GM11168 (cell line): ENCODE results near the gene RAF1.
"Not testable (repeated sequence)": the region's sequence is repeated elsewhere in the genome, so short reads cannot be mapped to it uniquely, and the experiment has no call there.

ENCODE experiments used
- in situ Hi-C: fragments of 300-500 bp; cut with MboI; formaldehyde crosslinking; loops from one replicate; pipeline ENCODE4 v1.12.0; 2022; ENCODE audit warnings: low sequenced_read_pairs; ENCODE audit not compliant: unreplicated experiment

Gene RAF1

GRCh38 chr3:12679468-12679867 lies 15.6 kb upstream of the RAF1 start:
- in situ Hi-C loops: no loop called here

GRCh38 chr3:12677616-12678015 lies 13.7 kb upstream of the RAF1 start:
- in situ Hi-C loops: no loop called here

- in situ Hi-C loops: no loop called here
Observed at GRCh38 chr3:12675115-12675810, 11.3 kb upstream of the RAF1 start.

- in situ Hi-C loops: not testable (repeated sequence)
Observed at GRCh38 chr3:12673956-12674736, 10.2 kb upstream of the RAF1 start.

GRCh38 chr3:12671120-12671450 lies 7.2 kb upstream of the RAF1 start:
- in situ Hi-C loops: no loop called here

- in situ Hi-C loops: no loop called here
Observed at GRCh38 chr3:12670365-12671119, 6.6 kb upstream of the RAF1 start.

- in situ Hi-C loops: no loop called here
Observed at GRCh38 chr3:12663401-12663935, 449 bp downstream of the RAF1 start.

GRCh38 chr3:12662593-12663400 lies 1.1 kb downstream of the RAF1 start:
- in situ Hi-C loops: no loop called here

GRCh38 chr3:12661926-12662592 lies 1.9 kb downstream of the RAF1 start:
- in situ Hi-C loops: no loop called here

GRCh38 chr3:12661375-12661774 lies 2.5 kb downstream of the RAF1 start:
- in situ Hi-C loops: not testable (repeated sequence)

GRCh38 chr3:12660196-12660595 lies 3.7 kb downstream of the RAF1 start:
- in situ Hi-C loops: no loop called here

GRCh38 chr3:12659316-12660015 lies 4.5 kb downstream of the RAF1 start:
- in situ Hi-C loops: no loop called here

- in situ Hi-C loops: no loop called here
Observed at GRCh38 chr3:12658593-12659058, 5.3 kb downstream of the RAF1 start.

GRCh38 chr3:12656850-12657249 lies 7.1 kb downstream of the RAF1 start:
- in situ Hi-C loops: no loop called here

- in situ Hi-C loops: no loop called here
Observed at GRCh38 chr3:12656193-12656592, 7.7 kb downstream of the RAF1 start.

- in situ Hi-C loops: no loop called here
Observed at GRCh38 chr3:12655701-12656100, 8.2 kb downstream of the RAF1 start.

GRCh38 chr3:12653747-12654146 lies 10.2 kb downstream of the RAF1 start:
- in situ Hi-C loops: no loop called here

- in situ Hi-C loops: no loop called here
Observed at GRCh38 chr3:12648384-12648959, 15.4 kb downstream of the RAF1 start.
